Left ventricle myocardium inferior (tissue), 1 donor: ENCODE data around the gene POLR3E. TPM values are rescaled to one million over a fixed set of nuclear protein-coding genes. Genes with fewer than 3 reads are reported as not detected.
"Not testable (repeated sequence)": the region's sequence is repeated elsewhere in the genome, so short reads cannot be mapped to it uniquely, and the experiment has no call there.

Experiments
- DNase-seq: peaks from one replicate; pipeline ENCODE4 v3.0.0-alpha.2; 2020
- H3K27ac ChIP-seq: fragments of 200-600 bp; replicated peaks from 2 replicates; pipeline ENCODE4 v1.8.0; 2021
- H3K27me3 ChIP-seq: fragments of 200-600 bp; 2 replicates; pipeline ENCODE4 v1.8.0; 2021; ENCODE audit warnings: low read depth
- H3K36me3 ChIP-seq: fragments of 200-600 bp; 2 replicates; pipeline ENCODE4 v1.8.0; 2021
- H3K4me1 ChIP-seq: fragments of 200-600 bp; 2 replicates; pipeline ENCODE4 v1.8.0; 2021
- H3K4me3 ChIP-seq: fragments of 200-600 bp; 2 replicates; pipeline ENCODE4 v1.8.0; 2021; ENCODE audit warnings: mild to moderate bottlenecking, moderate library complexity
- H3K9me3 ChIP-seq: fragments of 200-600 bp; replicated peaks from 2 replicates; pipeline ENCODE4 v1.8.0; 2021
- CTCF ChIP-seq: fragments of 200-600 bp; IDR thresholded peaks from 2 replicates; pipeline ENCODE4 v1.8.0; 2021; ENCODE audit warnings: antibody characterized with exemption, mild to moderate bottlenecking, borderline replicate concordance
- intact Hi-C: fragments of 100-400 bp; cut with micrococcal nuclease; formaldehyde crosslinking; loops from one replicate; pipeline ENCODE4 v1.11.0; 2022
- total RNA-seq: library from RNA; stranded (reverse); fragmentation: NEBNext Ultra II Directional; extraction: Animal tissue kit (Norgen Biotek cat#: 25700); gene quantifications from one replicate; pipeline ENCODE4 v1.2.1, GENCODE V29; 2021
- donor health status: DM: no; HTN: yes; CAD: no; lungs with severe emphysema.

The POLR3E gene
- total RNA-seq, 1 donor from 2014 or later = 38.4 TPM

- no peaks in the 10 kb centered on the region for H3K27me3 ChIP-seq
- DNase-seq = no peak
- peaks cover 6% of the 10 kb centered on the region for H3K4me1 ChIP-seq
- no peak for TF ChIP-seq CTCF
- H3K36me3 ChIP-seq = peaks cover 27% of the 10 kb centered on the region
- intact Hi-C loops = no loop called here
- H3K4me3 ChIP-seq = no peak overlapping the region
- H3K9me3 ChIP-seq = no peaks in the 10 kb centered on the region
- no peak overlapping the region for H3K27ac ChIP-seq
Measured at GRCh38 chr16:22364241-22364640, 67.0 kb downstream of the POLR3E start.

GRCh38 chr16:22366371-22366770, 69.2 kb downstream of the POLR3E start:
- TF ChIP-seq CTCF = no peak
- Histone ChIP-seq H3K4me1 (peaks cover 25% of the 10 kb centered on the region), H3K36me3 (peaks cover 21% of the 10 kb centered on the region), H3K27me3 (no peaks in the 10 kb centered on the region), H3K4me3 (no peak overlapping the region), H3K27ac (no peak overlapping the region), H3K9me3 (no peaks in the 10 kb centered on the region)
- no peak for DNase-seq
- intact Hi-C loops = no loop called here

GRCh38 chr16:22366889-22367288, 69.7 kb downstream of the POLR3E start:
- Histone ChIP-seq H3K4me3 (no peak overlapping the region), H3K9me3 (no peaks in the 10 kb centered on the region), H3K4me1 (peaks cover 26% of the 10 kb centered on the region), H3K27me3 (no peaks in the 10 kb centered on the region), H3K36me3 (peaks cover 21% of the 10 kb centered on the region), H3K27ac (no peak overlapping the region)
- intact Hi-C loops = no loop called here
- TF ChIP-seq CTCF = no peak
- no peak for DNase-seq

- intact Hi-C loops, DNase-seq, H3K27me3 ChIP-seq, H3K27ac ChIP-seq, H3K9me3 ChIP-seq, H3K4me3 ChIP-seq: not testable (repeated sequence)
- peaks cover 15% of the 10 kb centered on the region for H3K36me3 ChIP-seq
- H3K4me1 ChIP-seq = peaks cover 40% of the 10 kb centered on the region
Measured at GRCh38 chr16:22368200-22368826, 71.1 kb downstream of the POLR3E start.

GRCh38 chr16:22369221-22369811, 72.1 kb downstream of the POLR3E start:
- TF ChIP-seq CTCF = no peak
- DNase-seq = no peak
- no peak overlapping the region for H3K4me3 ChIP-seq
- no peaks in the 10 kb centered on the region for H3K9me3 ChIP-seq
- intact Hi-C loops = no loop called here
- peak overlapping the region; percentile 49 for H3K27ac ChIP-seq
- H3K4me1 ChIP-seq = peaks cover 50% of the 10 kb centered on the region
- no peaks in the 10 kb centered on the region for H3K27me3 ChIP-seq
- H3K36me3 ChIP-seq = peaks cover 5% of the 10 kb centered on the region

GRCh38 chr16:22370038-22370820, 73.0 kb downstream of the POLR3E start:
- Histone ChIP-seq H3K4me1 (peaks cover 56% of the 10 kb centered on the region), H3K4me3 (no peak overlapping the region), H3K9me3 (no peaks in the 10 kb centered on the region), H3K36me3 (no peaks in the 10 kb centered on the region), H3K27ac (peak overlapping the region; percentile 49), H3K27me3 (no peaks in the 10 kb centered on the region)
- intact Hi-C loops = no loop called here
- no peak for DNase-seq
- TF ChIP-seq CTCF = no peak
